ENCODE measurements around the gene LTA4H.

DNA sequence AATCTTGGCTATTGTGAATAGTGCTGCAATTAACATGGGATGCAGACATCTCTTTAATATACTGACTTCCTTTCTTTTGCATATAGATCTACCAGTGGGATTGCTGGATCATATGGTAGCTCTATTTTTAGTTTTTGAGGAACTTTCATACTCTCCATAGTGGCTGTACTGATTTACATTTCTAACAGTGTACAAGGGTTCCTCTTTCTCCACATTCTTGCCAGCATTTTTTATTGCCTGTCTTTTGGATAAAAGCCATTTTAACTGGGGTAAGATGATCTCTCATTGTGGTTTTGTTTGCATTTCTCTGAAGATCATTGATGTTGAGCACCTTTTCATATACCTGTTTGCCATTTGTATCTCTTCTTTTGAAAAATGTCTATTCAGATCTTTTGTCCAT, 83.9 kb downstream of the LTA4H start:
- no peak for TF ChIP-seq POLR2A (IDR thresholded peaks at IDR 0.05)
- no peak for TF ChIP-seq POLR2AphosphoS5 (IDR thresholded peaks at IDR 0.05)
- TF ChIP-seq, protein P1, sequence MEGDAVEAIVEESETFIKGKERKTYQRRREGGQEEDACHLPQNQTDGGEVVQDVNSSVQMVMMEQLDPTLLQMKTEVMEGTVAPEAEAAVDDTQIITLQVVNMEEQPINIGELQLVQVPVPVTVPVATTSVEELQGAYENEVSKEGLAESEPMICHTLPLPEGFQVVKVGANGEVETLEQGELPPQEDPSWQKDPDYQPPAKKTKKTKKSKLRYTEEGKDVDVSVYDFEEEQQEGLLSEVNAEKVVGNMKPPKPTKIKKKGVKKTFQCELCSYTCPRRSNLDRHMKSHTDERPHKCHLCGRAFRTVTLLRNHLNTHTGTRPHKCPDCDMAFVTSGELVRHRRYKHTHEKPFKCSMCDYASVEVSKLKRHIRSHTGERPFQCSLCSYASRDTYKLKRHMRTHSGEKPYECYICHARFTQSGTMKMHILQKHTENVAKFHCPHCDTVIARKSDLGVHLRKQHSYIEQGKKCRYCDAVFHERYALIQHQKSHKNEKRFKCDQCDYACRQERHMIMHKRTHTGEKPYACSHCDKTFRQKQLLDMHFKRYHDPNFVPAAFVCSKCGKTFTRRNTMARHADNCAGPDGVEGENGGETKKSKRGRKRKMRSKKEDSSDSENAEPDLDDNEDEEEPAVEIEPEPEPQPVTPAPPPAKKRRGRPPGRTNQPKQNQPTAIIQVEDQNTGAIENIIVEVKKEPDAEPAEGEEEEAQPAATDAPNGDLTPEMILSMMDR (IDR thresholded peaks at IDR 0.05) = no peak
- no peak for TF ChIP-seq EP300 (IDR thresholded peaks at IDR 0.05)
